ENCODE results near the gene SEC24C. TPM values are rescaled to one million over a fixed set of nuclear protein-coding genes. Genes with fewer than 3 reads are reported as not detected.

SEC24C gene
- total RNA-seq, 1 donor from 2014 or later: 36.0 TPM

GRCh38 chr10:73812657-73813056 is 68.5 kb downstream of the SEC24C start:
- H3K27me3 Mint-ChIP-seq (ENCODE audit: insufficient read depth, low read depth): peaks cover 5% of the 10 kb centered on the region
- peaks cover 16% of the 10 kb centered on the region for H3K4me1 ChIP-seq
- no peak overlapping the region for H3K27ac ChIP-seq
- H3K9me3 ChIP-seq (ENCODE audit: low read depth): no peaks in the 10 kb centered on the region
- no peak overlapping the region for H3K27ac Mint-ChIP-seq
- H3K4me2 ChIP-seq: peak overlapping the region; percentile 70
- H3K9me3 Mint-ChIP-seq: no peaks in the 10 kb centered on the region
- H3K4me1 Mint-ChIP-seq: peaks cover 17% of the 10 kb centered on the region
- H3F3A ChIP-seq (ENCODE audit: low read depth): peaks cover 14% of the 10 kb centered on the region
- TF ChIP-seq CTCF (IDR thresholded peaks at IDR 0.05): no peak
- no peak for TF ChIP-seq EZH2 (IDR thresholded peaks at IDR 0.05)
- no peak for TF ChIP-seq EZH2phosphoT487 (IDR thresholded peaks at IDR 0.05)
- peaks cover 19% of the 10 kb centered on the region for H4K20me1 ChIP-seq (ENCODE audit: low read depth)
- peak overlapping the region; percentile 73 for H3K4me3 ChIP-seq
- peaks cover 9% of the 10 kb centered on the region for H3K36me3 Mint-ChIP-seq
- DNase-seq (ENCODE audit: low spot score): peak; percentile 83
- H3K4me3 Mint-ChIP-seq: peak overlapping the region; percentile 78
- H2AFZ ChIP-seq (replicated peaks): no peak overlapping the region
- H3K79me2 ChIP-seq (ENCODE audit: low read depth): peaks cover 8% of the 10 kb centered on the region
- H3K36me3 ChIP-seq: no peaks in the 10 kb centered on the region
- no peak overlapping the region for H3K9ac ChIP-seq
- H3K27me3 ChIP-seq: no peaks in the 10 kb centered on the region

GRCh38 chr10:73813333-73813732 is 69.2 kb downstream of the SEC24C start:
- H3K36me3 Mint-ChIP-seq: peaks cover 9% of the 10 kb centered on the region
- Histone ChIP-seq H2AFZ (replicated peaks) (no peak overlapping the region), H3K9me3 (ENCODE audit: low read depth) (no peaks in the 10 kb centered on the region), H4K20me1 (ENCODE audit: low read depth) (peaks cover 14% of the 10 kb centered on the region), H3F3A (ENCODE audit: low read depth) (peaks cover 14% of the 10 kb centered on the region), H3K4me3 (no peak overlapping the region), H3K27me3 (no peaks in the 10 kb centered on the region), H3K79me2 (ENCODE audit: low read depth) (peaks cover 8% of the 10 kb centered on the region), H3K27ac (no peak overlapping the region), H3K9ac (no peak overlapping the region), H3K4me2 (no peak overlapping the region), H3K36me3 (no peaks in the 10 kb centered on the region), H3K4me1 (peaks cover 16% of the 10 kb centered on the region)
- H3K27me3 Mint-ChIP-seq (ENCODE audit: insufficient read depth, low read depth): peaks cover 5% of the 10 kb centered on the region
- DNase-seq (ENCODE audit: low spot score): no peak
- TF ChIP-seq CTCF (IDR thresholded peaks at IDR 0.05): no peak
- no peak for TF ChIP-seq EZH2 (IDR thresholded peaks at IDR 0.05)
- TF ChIP-seq EZH2phosphoT487 (IDR thresholded peaks at IDR 0.05): no peak
- peak overlapping the region; percentile 56 for H3K4me3 Mint-ChIP-seq
- H3K9me3 Mint-ChIP-seq: no peaks in the 10 kb centered on the region
- peaks cover 17% of the 10 kb centered on the region for H3K4me1 Mint-ChIP-seq
- no peak overlapping the region for H3K27ac Mint-ChIP-seq

GRCh38 chr10:73814276-73814895 is 70.2 kb downstream of the SEC24C start:
- Histone ChIP-seq H3K9me3 (ENCODE audit: low read depth) (no peaks in the 10 kb centered on the region), H3K4me2 (no peak overlapping the region), H3K79me2 (ENCODE audit: low read depth) (peaks cover 8% of the 10 kb centered on the region), H3K27ac (no peak overlapping the region), H4K20me1 (ENCODE audit: low read depth) (peaks cover 13% of the 10 kb centered on the region), H3K27me3 (no peaks in the 10 kb centered on the region), H3F3A (ENCODE audit: low read depth) (peaks cover 14% of the 10 kb centered on the region), H3K9ac (no peak overlapping the region), H3K36me3 (no peaks in the 10 kb centered on the region), H3K4me3 (no peak overlapping the region), H2AFZ (replicated peaks) (no peak overlapping the region), H3K4me1 (peaks cover 16% of the 10 kb centered on the region)
- H3K36me3 Mint-ChIP-seq: peaks cover 6% of the 10 kb centered on the region
- no peaks in the 10 kb centered on the region for H3K9me3 Mint-ChIP-seq
- peaks cover 17% of the 10 kb centered on the region for H3K4me1 Mint-ChIP-seq
- H3K27me3 Mint-ChIP-seq (ENCODE audit: insufficient read depth, low read depth): peaks cover 5% of the 10 kb centered on the region
- no peak overlapping the region for H3K27ac Mint-ChIP-seq
- TF ChIP-seq EZH2phosphoT487 (IDR thresholded peaks at IDR 0.05): no peak
- no peak for TF ChIP-seq CTCF (IDR thresholded peaks at IDR 0.05)
- no peak for TF ChIP-seq EZH2 (IDR thresholded peaks at IDR 0.05)
- no peak overlapping the region for H3K4me3 Mint-ChIP-seq
- DNase-seq (ENCODE audit: low spot score): no peak

All from neural progenitor cell (in vitro differentiated cells).